ENCODE results near the gene CWC15.

The CWC15 gene

DNA sequence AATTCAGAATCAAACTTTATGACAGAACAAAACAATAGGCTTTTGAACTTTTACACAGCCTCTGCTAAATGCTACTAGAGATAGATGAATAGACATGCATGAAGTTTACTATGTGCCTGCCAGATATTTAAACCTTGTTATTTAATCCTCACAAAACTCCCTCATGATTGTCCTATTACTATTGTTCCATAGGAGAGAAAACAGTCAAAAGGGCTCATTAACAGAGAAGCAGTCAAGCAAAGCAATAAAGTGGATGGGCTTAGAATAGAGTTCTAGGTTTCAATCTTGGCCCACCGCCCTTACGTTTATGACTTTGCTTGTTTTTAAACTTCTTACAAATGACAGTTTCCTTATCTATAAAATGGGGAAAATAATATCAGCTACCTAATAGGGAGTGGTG is 12.9 kb downstream of the CWC15 start (continued):
- TF ChIP-seq, protein P1, sequence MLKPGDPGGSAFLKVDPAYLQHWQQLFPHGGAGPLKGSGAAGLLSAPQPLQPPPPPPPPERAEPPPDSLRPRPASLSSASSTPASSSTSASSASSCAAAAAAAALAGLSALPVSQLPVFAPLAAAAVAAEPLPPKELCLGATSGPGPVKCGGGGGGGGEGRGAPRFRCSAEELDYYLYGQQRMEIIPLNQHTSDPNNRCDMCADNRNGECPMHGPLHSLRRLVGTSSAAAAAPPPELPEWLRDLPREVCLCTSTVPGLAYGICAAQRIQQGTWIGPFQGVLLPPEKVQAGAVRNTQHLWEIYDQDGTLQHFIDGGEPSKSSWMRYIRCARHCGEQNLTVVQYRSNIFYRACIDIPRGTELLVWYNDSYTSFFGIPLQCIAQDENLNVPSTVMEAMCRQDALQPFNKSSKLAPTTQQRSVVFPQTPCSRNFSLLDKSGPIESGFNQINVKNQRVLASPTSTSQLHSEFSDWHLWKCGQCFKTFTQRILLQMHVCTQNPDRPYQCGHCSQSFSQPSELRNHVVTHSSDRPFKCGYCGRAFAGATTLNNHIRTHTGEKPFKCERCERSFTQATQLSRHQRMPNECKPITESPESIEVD (tag by site-specific recombination; IDR thresholded peaks at IDR 0.05), result peak; percentile 85
- no peak for TF ChIP-seq ZNF121 (tag by site-specific recombination; IDR thresholded peaks at IDR 0.05)

DNA sequence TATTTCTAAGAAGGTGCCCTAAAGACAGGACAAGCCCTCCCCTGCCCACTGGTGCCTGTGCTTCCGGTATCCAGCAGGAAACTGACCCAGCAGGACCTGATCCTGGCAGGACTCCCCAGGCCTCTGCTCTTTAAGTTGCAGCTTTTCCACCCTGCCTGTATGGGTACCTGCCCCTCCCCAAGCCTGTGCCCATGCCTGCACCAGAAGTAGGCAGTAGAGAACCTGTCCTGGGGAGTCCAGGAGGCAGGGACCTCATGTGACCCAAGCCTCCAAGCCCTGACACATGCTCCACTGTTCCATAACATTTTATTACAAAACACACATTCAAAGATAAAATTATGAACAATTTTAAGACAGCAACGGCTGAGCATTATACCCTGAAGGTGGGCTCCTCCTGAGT is 14.2 kb downstream of the CWC15 start:
- Histone ChIP-seq H3K4me3 (ENCODE audit: low read depth, low read length) (no peak overlapping the region), H3K4me1 (ENCODE audit: control insufficient read depth, insufficient read depth, low read length) (no peaks in the 10 kb centered on the region), H3K36me3 (ENCODE audit: control insufficient read depth in 2 of 2, insufficient read depth in 1 of 2, low read length in 2 of 2) (peaks cover 8 to 50% of the 10 kb centered on the region in 2 experiments), H3K9me3 (ENCODE audit: control insufficient read depth, insufficient read depth, low read depth, low read length) (no peaks in the 10 kb centered on the region), H3K27ac (ENCODE audit: extremely low read depth, low read depth, low read length) (no peak overlapping the region)
- POLR2A ChIA-PET, result interaction anchor here (3.4 kb wide), 1 partner anchor 14 kb away, joined by 11 read pairs; the partner anchor contains the start of genes CWC15 and KDM4D
- TF ChIP-seq ZNF785 (tag by site-specific recombination; IDR thresholded peaks at IDR 0.05) (no peak), ZNF223 (tag by site-specific recombination; IDR thresholded peaks at IDR 0.05) (no peak), ZNF670 (tag by site-specific recombination; IDR thresholded peaks at IDR 0.05; ENCODE audit: low read depth) (no peak), ZNF501 (tag by site-specific recombination; IDR thresholded peaks at IDR 0.05) (no peak), ZNF132 (tag by site-specific recombination; IDR thresholded peaks at IDR 0.05; ENCODE audit: borderline replicate concordance) (no peak), PRDM1 (tag by site-specific recombination; IDR thresholded peaks at IDR 0.05) (no peak), ZNF561 (tag by site-specific recombination; IDR thresholded peaks at IDR 0.05; ENCODE audit: borderline replicate concordance) (no peak), ZNF133 (tag by site-specific recombination; IDR thresholded peaks at IDR 0.05) (no peak), ZNF600 (tag by site-specific recombination; IDR thresholded peaks at IDR 0.05) (no peak), ZNF548 (tag by site-specific recombination; IDR thresholded peaks at IDR 0.05) (no peak), ZNF48 (tag by site-specific recombination; IDR thresholded peaks at IDR 0.05) (no peak), ZFP3 (tag by site-specific recombination; IDR thresholded peaks at IDR 0.05; ENCODE audit: low read depth) (no peak), ZNF146 (tag by site-specific recombination; IDR thresholded peaks at IDR 0.05) (no peak)
- TF ChIP-seq, protein P2, sequence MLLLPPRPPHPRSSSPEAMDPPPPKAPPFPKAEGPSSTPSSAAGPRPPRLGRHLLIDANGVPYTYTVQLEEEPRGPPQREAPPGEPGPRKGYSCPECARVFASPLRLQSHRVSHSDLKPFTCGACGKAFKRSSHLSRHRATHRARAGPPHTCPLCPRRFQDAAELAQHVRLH (tag by site-specific recombination; IDR thresholded peaks at IDR 0.05), result no peak
- TF ChIP-seq, protein P3, sequence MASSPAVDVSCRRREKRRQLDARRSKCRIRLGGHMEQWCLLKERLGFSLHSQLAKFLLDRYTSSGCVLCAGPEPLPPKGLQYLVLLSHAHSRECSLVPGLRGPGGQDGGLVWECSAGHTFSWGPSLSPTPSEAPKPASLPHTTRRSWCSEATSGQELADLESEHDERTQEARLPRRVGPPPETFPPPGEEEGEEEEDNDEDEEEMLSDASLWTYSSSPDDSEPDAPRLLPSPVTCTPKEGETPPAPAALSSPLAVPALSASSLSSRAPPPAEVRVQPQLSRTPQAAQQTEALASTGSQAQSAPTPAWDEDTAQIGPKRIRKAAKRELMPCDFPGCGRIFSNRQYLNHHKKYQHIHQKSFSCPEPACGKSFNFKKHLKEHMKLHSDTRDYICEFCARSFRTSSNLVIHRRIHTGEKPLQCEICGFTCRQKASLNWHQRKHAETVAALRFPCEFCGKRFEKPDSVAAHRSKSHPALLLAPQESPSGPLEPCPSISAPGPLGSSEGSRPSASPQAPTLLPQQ (tag by site-specific recombination; IDR thresholded peaks at IDR 0.05), result no peak
- TF ChIP-seq, protein P4, sequence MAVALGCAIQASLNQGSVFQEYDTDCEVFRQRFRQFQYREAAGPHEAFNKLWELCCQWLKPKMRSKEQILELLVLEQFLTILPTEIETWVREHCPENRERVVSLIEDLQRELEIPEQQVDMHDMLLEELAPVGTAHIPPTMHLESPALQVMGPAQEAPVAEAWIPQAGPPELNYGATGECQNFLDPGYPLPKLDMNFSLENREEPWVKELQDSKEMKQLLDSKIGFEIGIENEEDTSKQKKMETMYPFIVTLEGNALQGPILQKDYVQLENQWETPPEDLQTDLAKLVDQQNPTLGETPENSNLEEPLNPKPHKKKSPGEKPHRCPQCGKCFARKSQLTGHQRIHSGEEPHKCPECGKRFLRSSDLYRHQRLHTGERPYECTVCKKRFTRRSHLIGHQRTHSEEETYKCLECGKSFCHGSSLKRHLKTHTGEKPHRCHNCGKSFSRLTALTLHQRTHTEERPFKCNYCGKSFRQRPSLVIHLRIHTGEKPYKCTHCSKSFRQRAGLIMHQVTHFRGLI (tag by site-specific recombination; IDR thresholded peaks at IDR 0.05), result no peak
- TF ChIP-seq, protein P5, sequence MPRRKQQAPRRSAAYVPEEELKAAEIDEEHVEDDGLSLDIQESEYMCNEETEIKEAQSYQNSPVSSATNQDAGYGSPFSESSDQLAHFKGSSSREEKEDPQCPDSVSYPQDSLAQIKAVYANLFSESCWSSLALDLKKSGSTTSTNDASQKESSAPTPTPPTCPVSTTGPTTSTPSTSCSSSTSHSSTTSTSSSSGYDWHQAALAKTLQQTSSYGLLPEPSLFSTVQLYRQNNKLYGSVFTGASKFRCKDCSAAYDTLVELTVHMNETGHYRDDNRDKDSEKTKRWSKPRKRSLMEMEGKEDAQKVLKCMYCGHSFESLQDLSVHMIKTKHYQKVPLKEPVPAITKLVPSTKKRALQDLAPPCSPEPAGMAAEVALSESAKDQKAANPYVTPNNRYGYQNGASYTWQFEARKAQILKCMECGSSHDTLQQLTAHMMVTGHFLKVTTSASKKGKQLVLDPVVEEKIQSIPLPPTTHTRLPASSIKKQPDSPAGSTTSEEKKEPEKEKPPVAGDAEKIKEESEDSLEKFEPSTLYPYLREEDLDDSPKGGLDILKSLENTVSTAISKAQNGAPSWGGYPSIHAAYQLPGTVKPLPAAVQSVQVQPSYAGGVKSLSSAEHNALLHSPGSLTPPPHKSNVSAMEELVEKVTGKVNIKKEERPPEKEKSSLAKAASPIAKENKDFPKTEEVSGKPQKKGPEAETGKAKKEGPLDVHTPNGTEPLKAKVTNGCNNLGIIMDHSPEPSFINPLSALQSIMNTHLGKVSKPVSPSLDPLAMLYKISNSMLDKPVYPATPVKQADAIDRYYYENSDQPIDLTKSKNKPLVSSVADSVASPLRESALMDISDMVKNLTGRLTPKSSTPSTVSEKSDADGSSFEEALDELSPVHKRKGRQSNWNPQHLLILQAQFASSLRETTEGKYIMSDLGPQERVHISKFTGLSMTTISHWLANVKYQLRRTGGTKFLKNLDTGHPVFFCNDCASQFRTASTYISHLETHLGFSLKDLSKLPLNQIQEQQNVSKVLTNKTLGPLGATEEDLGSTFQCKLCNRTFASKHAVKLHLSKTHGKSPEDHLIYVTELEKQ (tag by site-specific recombination; IDR thresholded peaks at IDR 0.05; ENCODE audit: borderline replicate concordance), result no peak
- CTCF ChIA-PET, result interaction anchor here (1.9 kb wide), 1 partner anchor 10 kb away, joined by 13 read pairs; no protein-coding TSS in a partner anchor

All from HEK293 (cell line).